Stimulated activated CD8-positive, alpha-beta memory T cell treated with anti-CD3 and anti-CD28 coated beads, Interleukin-15, amount 100 ng/mL, for 4 hours (primary cell): ENCODE results near the gene HIC1.
A peak's percentile ranks its signal among the peaks of the same experiment; 100 is the strongest.

ENCODE experiments used
- DNase-seq, 2 donors: peaks; one replicate each; pipeline ENCODE4 v3.0.0-alpha.2; 2020; ENCODE audit warnings: low read depth in 2 of 2

Gene HIC1

GRCh38 chr17:2025220-2025621, 29.7 kb upstream of the HIC1 start, which contains the start of gene RTN4RL1:
RTN4RL1 (minus strand) TSS chr17:2025334; CDS start chr17:2024865, 469 bp downstream.
- peak; percentile 49 for DNase-seq

GRCh38 chr17:2025622-2026309, 29.1 kb upstream of the HIC1 start:
- DNase-seq: no peak

- DNase-seq: no peak
Observed at GRCh38 chr17:2027528-2028233, 27.2 kb upstream of the HIC1 start.

- DNase-seq: no peak
Observed at GRCh38 chr17:2028234-2028614, 26.7 kb upstream of the HIC1 start.

- DNase-seq: no peak
Observed at GRCh38 chr17:2028737-2029136, 26.2 kb upstream of the HIC1 start.

- DNase-seq: peak; percentile 67 to 69
Observed at GRCh38 chr17:2029911-2030778, 24.8 kb upstream of the HIC1 start, which contains the start of gene DPH1. DPH1 (plus strand) TSS chr17:2030153; CDS start chr17:2030170, 17 bp downstream.

GRCh38 chr17:2030779-2031163, 24.1 kb upstream of the HIC1 start:
- DNase-seq: no peak

- no peak for DNase-seq
Observed at GRCh38 chr17:2033153-2033552, 21.8 kb upstream of the HIC1 start.

GRCh38 chr17:2034157-2034556, 20.7 kb upstream of the HIC1 start:
- DNase-seq: no peak

- no peak for DNase-seq
Observed at GRCh38 chr17:2034806-2035540, 19.9 kb upstream of the HIC1 start.

GRCh38 chr17:2035541-2036488, 19.1 kb upstream of the HIC1 start:
- no peak for DNase-seq

GRCh38 chr17:2037155-2037554, 17.7 kb upstream of the HIC1 start:
- DNase-seq: no peak

GRCh38 chr17:2040219-2040827, 14.6 kb upstream of the HIC1 start:
- DNase-seq: no peak

GRCh38 chr17:2040942-2041560, 13.9 kb upstream of the HIC1 start:
- no peak for DNase-seq

- DNase-seq: peak; percentile 93 to 96
Observed at GRCh38 chr17:2041561-2042389, 13.1 kb upstream of the HIC1 start, which contains the start of gene OVCA2. OVCA2 (plus strand) TSS chr17:2042022; CDS start chr17:2042048, 26 bp downstream.

- no peak for DNase-seq
Observed at GRCh38 chr17:2042390-2042847, 12.5 kb upstream of the HIC1 start.

GRCh38 chr17:2042933-2043332, 12.0 kb upstream of the HIC1 start:
- no peak for DNase-seq

GRCh38 chr17:2043785-2044184, 11.1 kb upstream of the HIC1 start:
- DNase-seq: no peak
